A673 (cell line): ENCODE results near the gene ATP2A2. TPM values are rescaled to one million over a fixed set of nuclear protein-coding genes. Genes with fewer than 3 reads are reported as not detected.

Experiments used
- BruUV-seq: library from RNA; stranded (reverse); fragments of 400-500 nt; replicated peaks from 2 replicates; lab custom pipeline; 2021; lab: Mats Ljungman, UMichigan
- CTCF ChIA-PET: fragments of 300-600 bp; sonication (Branson Sonifier 250); formaldehyde crosslinking; loops from one replicate; lab custom pipeline; 2022; ENCODE audit warnings: antibody characterized with exemption; lab: Charles Lee
- POLR2A ChIA-PET: fragments of 300-600 bp; sonication (Branson Sonifier 250); formaldehyde crosslinking; loops from one replicate; lab custom pipeline; 2022; ENCODE audit warnings: antibody characterized with exemption; ENCODE audit not compliant: low non-redundant PET; lab: Charles Lee
- DNase-seq: peaks from one replicate; pipeline ENCODE4 v3.0.0-alpha.2; 2015; ENCODE audit warnings: low spot score
- H3K27ac ChIP-seq: fragments of 200-600 bp; sonication (generic); 2 replicates; pipeline ENCODE4 v1.5.1; 2016; ENCODE audit warnings: mixed run types, low read depth, mild to moderate bottlenecking, mixed read lengths, antibody characterized with exemption, low read length; ENCODE audit not compliant: poor library complexity, severe bottlenecking
- H3K27me3 ChIP-seq: fragments of 200-600 bp; sonication (generic); replicated peaks from 2 replicates; pipeline ENCODE4 v1.6.1; 2017; ENCODE audit warnings: mixed run types, low read depth, mild to moderate bottlenecking, mixed read lengths, antibody characterized with exemption, low read length; ENCODE audit not compliant: insufficient read depth, poor library complexity
- H3K36me3 ChIP-seq: fragments of 200-600 bp; sonication (generic); 2 replicates; pipeline ENCODE4 v1.6.1; 2016; ENCODE audit warnings: mixed run types, mild to moderate bottlenecking, mixed read lengths, antibody characterized with exemption, low read length; ENCODE audit not compliant: insufficient read depth, poor library complexity, severe bottlenecking
- H3K4me1 ChIP-seq: fragments of 200-600 bp; sonication (generic); 2 replicates; pipeline ENCODE4 v1.6.1; 2017; ENCODE audit warnings: mixed run types, mild to moderate bottlenecking, mixed read lengths, antibody characterized with exemption, low read length; ENCODE audit not compliant: insufficient read depth, poor library complexity, severe bottlenecking
- H3K4me3 ChIP-seq: fragments of 200-600 bp; sonication (generic); 2 replicates; pipeline ENCODE4 v1.5.1; 2016; ENCODE audit warnings: low read depth, mixed run types, mild to moderate bottlenecking, mixed read lengths, low read length; ENCODE audit not compliant: poor library complexity, severe bottlenecking
- H3K9me3 ChIP-seq: fragments of 200-600 bp; sonication (generic); 2 replicates; pipeline ENCODE4 v1.6.1; 2016; ENCODE audit warnings: mixed run types, low read depth, mild to moderate bottlenecking, mixed read lengths, antibody characterized with exemption, low read length; ENCODE audit not compliant: poor library complexity, severe bottlenecking
- CTCF ChIP-seq: fragments of 300-800, 200-600 bp; sonication (generic); conservative IDR thresholded peaks from 2 replicates; pipeline ENCODE4 v1.5.1; 2017; ENCODE audit warnings: low read depth, mild to moderate bottlenecking, antibody characterized with exemption, low read length, moderate library complexity, mixed read lengths
- EZH2 ChIP-seq: fragments of 200-600 bp; sonication (generic); IDR thresholded peaks from 2 replicates; pipeline ENCODE4 v1.6.1; 2017; ENCODE audit warnings: borderline replicate concordance, low read depth, mild to moderate bottlenecking, mixed read lengths, antibody characterized with exemption, low read length; ENCODE audit not compliant: poor library complexity, severe bottlenecking
- intact Hi-C: fragments of 100-400 bp; cut with micrococcal nuclease; formaldehyde crosslinking; loops from one replicate; pipeline ENCODE4 v1.10.0; 2022; ENCODE audit not compliant: unreplicated experiment
- total RNA-seq: library from RNA; stranded (reverse); gene quantifications from 2 replicates; pipeline ENCODE4 v1.2.3, GENCODE V29; 2021

The ATP2A2 gene
- total RNA-seq, 1 experiment from 2014 or later: 333 TPM

- DNase-seq: no peak
- no peaks in the 10 kb centered on the region for H3K27me3 ChIP-seq
- intact Hi-C loops: no loop called here
- BruUV-seq: no TSS peak
- H3K36me3 ChIP-seq: peaks cover 87% of the 10 kb centered on the region
- POLR2A ChIA-PET: no interaction called here
- H3K9me3 ChIP-seq: no peaks in the 10 kb centered on the region
- no peak overlapping the region for H3K4me3 ChIP-seq
- no peak overlapping the region for H3K27ac ChIP-seq
- TF ChIP-seq CTCF (no peak), EZH2 (no peak)
- peaks cover 34% of the 10 kb centered on the region for H3K4me1 ChIP-seq
- CTCF ChIA-PET: no interaction called here
Observed at GRCh38 chr12:110333201-110333600, 52.2 kb downstream of the ATP2A2 start.

DNA sequence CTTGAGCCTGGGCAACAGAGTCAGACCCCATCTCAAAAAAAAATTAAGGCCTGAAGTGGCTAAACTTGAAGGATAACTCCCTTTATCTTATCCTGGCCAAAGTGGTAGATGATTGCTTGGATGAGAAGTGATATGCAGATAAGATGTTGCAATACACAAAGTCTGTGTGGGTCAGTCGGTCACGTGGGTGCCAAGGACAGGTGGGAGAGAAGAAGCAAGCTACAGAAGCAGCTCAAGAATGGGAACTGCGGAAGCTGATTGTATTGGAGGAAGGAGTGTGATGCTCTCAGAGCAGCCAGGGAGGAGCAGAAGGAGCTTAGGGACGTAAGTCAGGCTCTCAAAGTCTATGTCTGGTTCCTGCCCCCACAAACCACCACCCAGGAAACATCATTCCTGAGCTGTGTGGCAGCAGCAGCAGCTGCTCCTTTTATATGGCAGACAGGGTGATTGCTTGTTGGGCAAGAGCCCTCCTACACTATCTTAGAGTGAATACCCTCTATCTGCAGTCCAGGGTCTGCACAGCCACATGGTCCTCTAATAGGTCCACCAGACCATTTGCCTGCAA is 54.5 kb downstream of the ATP2A2 start:
- Histone ChIP-seq H3K36me3 (peaks cover 92% of the 10 kb centered on the region), H3K27me3 (no peaks in the 10 kb centered on the region), H3K4me3 (no peak overlapping the region), H3K9me3 (no peaks in the 10 kb centered on the region), H3K4me1 (peaks cover 20% of the 10 kb centered on the region), H3K27ac (no peak overlapping the region)
- no peak for DNase-seq
- TF ChIP-seq CTCF (no peak), EZH2 (no peak)
- no TSS peak for BruUV-seq
- ChIA-PET POLR2A (no interaction called here), CTCF (no interaction called here)
- intact Hi-C loops: no loop called here

DNA sequence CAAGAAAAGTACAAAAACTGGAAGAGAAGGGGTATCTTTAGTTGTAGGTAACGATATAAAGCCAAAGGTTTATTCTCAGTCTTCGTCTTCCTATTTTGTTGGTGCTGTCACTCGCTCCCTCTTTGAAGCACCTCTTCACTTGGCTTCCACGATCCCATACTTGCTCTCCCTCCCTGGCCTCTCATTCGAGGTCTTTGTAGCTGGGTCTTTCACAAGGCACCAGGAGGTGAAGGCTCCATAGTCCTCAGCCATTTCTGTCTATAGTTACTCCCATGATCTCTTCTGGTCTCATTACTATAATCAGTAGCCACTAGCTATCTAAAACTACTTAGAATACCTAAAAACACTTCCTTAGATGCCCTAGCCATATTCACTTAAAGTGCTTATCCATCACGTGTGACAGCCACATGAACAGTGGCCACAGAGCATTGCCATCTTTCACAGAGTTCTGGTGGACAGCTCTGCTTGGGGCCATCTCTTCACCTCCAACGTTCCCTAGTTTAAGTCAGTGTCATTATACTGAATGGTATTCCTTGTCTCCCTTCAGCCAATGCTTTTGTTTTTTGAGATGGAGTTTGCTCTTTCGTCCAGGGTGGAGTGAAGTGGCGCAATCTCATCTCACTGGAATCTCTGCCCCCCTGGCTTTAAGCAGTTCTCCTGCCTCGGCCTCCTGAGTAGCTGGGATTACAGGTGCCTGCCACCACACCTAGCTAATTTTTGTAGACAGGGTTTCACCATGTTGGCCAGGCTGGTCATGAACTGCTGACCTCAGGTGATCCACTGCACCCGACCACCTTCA is 57.1 kb downstream of the ATP2A2 start:
- TF ChIP-seq EZH2 (no peak), CTCF (no peak)
- intact Hi-C loops: no loop called here
- ChIA-PET CTCF (no interaction called here), POLR2A (no interaction called here)
- Histone ChIP-seq H3K4me3 (no peak overlapping the region), H3K27me3 (no peaks in the 10 kb centered on the region), H3K4me1 (no peaks in the 10 kb centered on the region), H3K9me3 (no peaks in the 10 kb centered on the region), H3K36me3 (peaks cover 99% of the 10 kb centered on the region), H3K27ac (peak overlapping the region; percentile 14)
- no TSS peak for BruUV-seq
- DNase-seq: no peak
